Loucy (cell line): ENCODE results near the gene ZNF282.
"Not testable (repeated sequence)": the region's sequence is repeated elsewhere in the genome, so short reads cannot be mapped to it uniquely, and the experiment has no call there.

Experiments
- H2AFZ ChIP-seq: fragments of 200-600 bp; sonication (generic); 2 replicates; pipeline ENCODE4 v1.6.0; 2016; ENCODE audit warnings: antibody characterized with exemption, mild to moderate bottlenecking, low read length, moderate library complexity
- H3F3A ChIP-seq: fragments of 200-600 bp; 2 replicates; pipeline ENCODE4 v1.6.0; 2016; ENCODE audit warnings: antibody characterized with exemption, low read depth, mild to moderate bottlenecking
- H3K27me3 ChIP-seq: fragments of 200-600 bp; sonication (generic); 2 replicates; pipeline ENCODE4 v1.6.1; 2014; ENCODE audit warnings: low read length, mild to moderate bottlenecking; ENCODE audit not compliant: insufficient read depth, poor library complexity, severe bottlenecking
- H3K36me3 ChIP-seq: fragments of 200-600 bp; sonication (generic); 2 replicates; pipeline ENCODE4 v1.6.1; 2016; ENCODE audit warnings: low read length; ENCODE audit not compliant: insufficient read depth
- H3K4me1 ChIP-seq: fragments of 200-600 bp; sonication (generic); 2 replicates; pipeline ENCODE4 v1.5.1; 2014; ENCODE audit warnings: low read length, mild to moderate bottlenecking; ENCODE audit not compliant: insufficient read depth, poor library complexity, severe bottlenecking
- H3K4me2 ChIP-seq: fragments of 200-600 bp; sonication (generic); 2 replicates; pipeline ENCODE4 v1.6.0; 2014; ENCODE audit warnings: antibody characterized with exemption, low read length, low read depth, mild to moderate bottlenecking; ENCODE audit not compliant: poor library complexity, severe bottlenecking
- H3K4me3 ChIP-seq: fragments of 200-600 bp; sonication (generic); 2 replicates; pipeline ENCODE4 v1.5.1; 2014; ENCODE audit warnings: low read length, mild to moderate bottlenecking, mixed read lengths; ENCODE audit not compliant: poor library complexity, severe bottlenecking
- H3K79me2 ChIP-seq: fragments of 200-600 bp; sonication (generic); 2 replicates; pipeline ENCODE4 v1.6.1; 2014; ENCODE audit warnings: low read length; ENCODE audit not compliant: insufficient read depth
- H3K9ac ChIP-seq: fragments of 200-600 bp; sonication (generic); 2 replicates; pipeline ENCODE4 v1.6.0; 2014; ENCODE audit warnings: mild to moderate bottlenecking, low read depth, low read length, moderate library complexity; ENCODE audit not compliant: poor library complexity, severe bottlenecking
- H3K9me2 ChIP-seq: fragments of 200-600 bp; sonication (generic); replicated peaks from 2 replicates; pipeline ENCODE4 v1.6.1; 2016; ENCODE audit warnings: low read depth, low read length, mixed read lengths
- H3K9me3 ChIP-seq: fragments of 200-600 bp; sonication (generic); 2 replicates; pipeline ENCODE4 v1.6.1; 2014; ENCODE audit warnings: mild to moderate bottlenecking, antibody characterized with exemption, low read length, low read depth; ENCODE audit not compliant: insufficient read depth
- H4K20me1 ChIP-seq: fragments of 200-600 bp; sonication (generic); 2 replicates; pipeline ENCODE4 v1.6.0; 2014; ENCODE audit warnings: antibody characterized with exemption, low read length, mild to moderate bottlenecking; ENCODE audit not compliant: insufficient read depth, poor library complexity, severe bottlenecking
- CTCF ChIP-seq: fragments of 200-600 bp; sonication (generic); conservative IDR thresholded peaks from 2 replicates; pipeline ENCODE4 v1.5.1; 2014; ENCODE audit warnings: mild to moderate bottlenecking, antibody characterized with exemption, low read length
- EZH2phosphoT487 ChIP-seq: fragments of 200-600 bp; IDR thresholded peaks from 2 replicates; pipeline ENCODE4 v1.6.1; 2018; ENCODE audit warnings: antibody characterized with exemption, mild to moderate bottlenecking, moderate library complexity, borderline replicate concordance

ZNF282 gene

GRCh38 chr7:149261829-149262617 lies 66.7 kb downstream of the ZNF282 start, which contains the start of gene ZNF783:
Gene ZNF783, plus strand, starts transcription at chr7:149262196. Its CDS starts 138 bp downstream, at chr7:149262334.
- H3K4me2 ChIP-seq: peak within 1 kb of the TSS; percentile 76
- H2AFZ ChIP-seq: peak within 1 kb of the TSS; percentile 97
- H3K79me2 ChIP-seq: no peaks in the 10 kb centered on the region
- no peaks in the 10 kb centered on the region for H3K36me3 ChIP-seq
- TF ChIP-seq CTCF (peak; percentile 68), EZH2phosphoT487 (no peak)
- H3K9me2 ChIP-seq: no peaks in the 10 kb centered on the region
- H3K4me1 ChIP-seq: peaks cover 4% of the 10 kb centered on the region
- H3K9ac ChIP-seq: peak within 1 kb of the TSS; percentile 77
- H3K27me3 ChIP-seq: no peaks in the 10 kb centered on the region
- no peaks in the 10 kb centered on the region for H3F3A ChIP-seq
- H3K4me3 ChIP-seq: peak within 1 kb of the TSS; percentile 80
- no peaks in the 10 kb centered on the region for H3K9me3 ChIP-seq
- H4K20me1 ChIP-seq: no peaks in the 10 kb centered on the region

- Histone ChIP-seq H3K79me2 (no peaks in the 10 kb centered on the region), H3K9me2 (no peaks in the 10 kb centered on the region), H3K9me3 (no peaks in the 10 kb centered on the region), H3K4me3 (no peak overlapping the region), H3K9ac (no peak overlapping the region), H2AFZ (no peak overlapping the region), H3K27me3 (no peaks in the 10 kb centered on the region), H3K4me2 (no peak overlapping the region), H4K20me1 (no peaks in the 10 kb centered on the region), H3K36me3 (no peaks in the 10 kb centered on the region), H3F3A (no peaks in the 10 kb centered on the region), H3K4me1 (peaks cover 3% of the 10 kb centered on the region)
- no peak for TF ChIP-seq CTCF
- TF ChIP-seq EZH2phosphoT487: no peak
Measured at GRCh38 chr7:149266451-149266850, 71.1 kb downstream of the ZNF282 start.

GRCh38 chr7:149267733-149268132 lies 72.4 kb downstream of the ZNF282 start:
- H3K4me1 ChIP-seq: no peaks in the 10 kb centered on the region
- no peaks in the 10 kb centered on the region for H3K9me2 ChIP-seq
- H2AFZ ChIP-seq: no peak overlapping the region
- no peaks in the 10 kb centered on the region for H4K20me1 ChIP-seq
- no peak overlapping the region for H3K4me3 ChIP-seq
- H3F3A ChIP-seq: no peaks in the 10 kb centered on the region
- no peaks in the 10 kb centered on the region for H3K9me3 ChIP-seq
- H3K36me3 ChIP-seq: no peaks in the 10 kb centered on the region
- H3K4me2 ChIP-seq: no peak overlapping the region
- no peaks in the 10 kb centered on the region for H3K27me3 ChIP-seq
- no peak overlapping the region for H3K9ac ChIP-seq
- no peaks in the 10 kb centered on the region for H3K79me2 ChIP-seq
- TF ChIP-seq EZH2phosphoT487 (no peak), CTCF (no peak)

GRCh38 chr7:149274424-149274823 lies 79.1 kb downstream of the ZNF282 start:
- not testable (repeated sequence) for H3K9me2 ChIP-seq, H3K9ac ChIP-seq, H2AFZ ChIP-seq, H3K9me3 ChIP-seq, H3K27me3 ChIP-seq, H3K4me3 ChIP-seq, H3F3A ChIP-seq, H3K79me2 ChIP-seq, H3K36me3 ChIP-seq, H4K20me1 ChIP-seq, H3K4me1 ChIP-seq, H3K4me2 ChIP-seq
